ENCODE data around the gene HINT1. TPM values are rescaled to one million over a fixed set of nuclear protein-coding genes. Genes with fewer than 3 reads are reported as not detected.

Gene HINT1
- total RNA-seq, 1 experiment from 2014 or later: 249 TPM

DNA sequence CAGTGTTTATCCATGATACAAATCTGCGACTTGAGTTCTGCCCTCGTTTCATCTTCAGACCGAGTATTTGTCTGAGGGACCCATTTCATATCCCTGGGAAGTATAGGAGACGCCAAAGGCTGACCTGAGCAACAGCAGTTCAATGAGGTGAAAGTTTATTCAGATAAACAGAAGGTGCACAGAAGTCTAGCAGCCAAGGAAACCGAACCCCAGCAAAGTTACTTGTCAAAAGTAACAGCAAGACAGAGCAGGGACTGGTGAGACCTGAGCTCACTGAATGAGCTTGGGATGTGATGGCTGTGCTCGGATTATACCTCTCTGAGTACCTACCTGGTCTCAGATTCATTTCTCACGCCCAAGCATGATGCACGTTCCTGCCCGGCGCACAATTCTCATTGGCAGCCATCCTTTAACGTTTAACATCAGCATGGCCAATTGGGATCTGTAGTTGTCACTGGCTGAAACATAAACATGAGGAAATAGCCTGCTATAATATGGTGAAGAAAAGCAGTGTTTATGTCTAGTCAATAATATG is 6.3 kb upstream of the HINT1 start:
- Histone ChIP-seq H2AK5ac (ENCODE audit: insufficient read length, low read length) (no peak overlapping the region), H3K56ac (ENCODE audit: insufficient read length, low read depth, low read length) (no peak overlapping the region), H2BK12ac (ENCODE audit: insufficient read length, low read depth, low read length) (no peak overlapping the region), H3K23ac (ENCODE audit: insufficient read length, low read depth, low read length) (no peak overlapping the region), H3T11ph (ENCODE audit: low read length) (no peak overlapping the region), H2BK120ac (ENCODE audit: low read depth, low read length, poor library complexity, severe bottlenecking) (no peak overlapping the region), H3K27me3 (ENCODE audit: insufficient read depth, low read length) (no peaks in the 10 kb centered on the region), H3K9ac (ENCODE audit: extremely low read depth, insufficient read length, low read length) (peak overlapping the region; percentile 79), H3K79me1 (ENCODE audit: insufficient read depth, low read depth, low read length, poor library complexity, severe bottlenecking) (no peaks in the 10 kb centered on the region), H3K14ac (ENCODE audit: insufficient read depth, low read length) (no peak overlapping the region; the same call in 1 of the 2 replicates), H2AFZ (ENCODE audit: low read length) (no peak overlapping the region), H3K18ac (ENCODE audit: insufficient read length, low read depth, low read length) (no peak overlapping the region), H2BK20ac (ENCODE audit: low read depth, low read length, poor library complexity, severe bottlenecking) (no peak overlapping the region), H2BK5ac (ENCODE audit: insufficient read length, low read length) (no peak overlapping the region), H4K91ac (ENCODE audit: insufficient read length, low read depth, low read length) (no peak overlapping the region), H3K27ac (ENCODE audit: insufficient read length, low read depth, low read length) (peak overlapping the region; percentile 8), H3K9me3 (ENCODE audit: control insufficient read depth, low read depth, low read length) (no peaks in the 10 kb centered on the region), H2BK15ac (ENCODE audit: low read depth, low read length) (no peak overlapping the region), H4K8ac (replicated peaks; ENCODE audit: insufficient read length, low read depth, low read length) (no peak overlapping the region), H4K20me1 (ENCODE audit: control insufficient read depth, insufficient read depth, insufficient read length) (no peaks in the 10 kb centered on the region), H3K79me2 (ENCODE audit: insufficient read depth, low read length) (no peaks in the 10 kb centered on the region), H3K4me2 (ENCODE audit: insufficient read depth, insufficient read length, low read length) (peak overlapping the region; percentile 95), H3K23me2 (ENCODE audit: insufficient read length, low read depth, low read length, poor library complexity, severe bottlenecking) (peaks cover 7% of the 10 kb centered on the region), H3K4me1 (ENCODE audit: insufficient read depth, low read length) (no peaks in the 10 kb centered on the region), H3K4ac (ENCODE audit: low read depth, low read length) (no peak overlapping the region), H4K5ac (ENCODE audit: insufficient read length, low read depth, low read length) (no peak overlapping the region)
- H3K36me3 Mint-ChIP-seq (ENCODE audit: insufficient read depth in 1 of 3, low read depth in 3 of 3): no peaks in the 10 kb centered on the region
- WGBS (ENCODE audit: extremely low coverage, insufficient read length, low lambda C conversion rate): no CpG with 5 or more reads among the region's 11 CpGs
- peak overlapping the region; percentile 96 to 99 for H3K4me3 Mint-ChIP-seq
- H3K4me1 Mint-ChIP-seq: peaks cover 8 to 16% of the 10 kb centered on the region in 2 experiments
- no peaks in the 10 kb centered on the region for H3K9me3 Mint-ChIP-seq
- H3K27ac Mint-ChIP-seq: peak overlapping the region; percentile 85 to 96 (median 94); a peak in 5 of 7 replicates
- DNase-seq: no peak
- no peaks in the 10 kb centered on the region for H3K27me3 Mint-ChIP-seq (ENCODE audit: low read depth)
- no peak for TF ChIP-seq CTCF (conservative IDR thresholded peaks at IDR 0.05)

Measured in H9 (cell line).